H9 (cell line): ENCODE measurements around the gene MOV10L1. TPM values are rescaled to one million over a fixed set of nuclear protein-coding genes. Genes with fewer than 3 reads are reported as not detected.

Source experiments
- DNase-seq: peaks from one replicate; pipeline ENCODE4 v3.0.0-alpha.2; 2017
- H2AFZ ChIP-seq: one replicate; pipeline ENCODE4 v1.6.1; 2013; ENCODE audit warnings: mild to moderate bottlenecking, low read length, control low read depth, moderate library complexity
- H2AK5ac ChIP-seq: 2 replicates; pipeline ENCODE4 v1.6.1; 2013; ENCODE audit warnings: low read length, control low read depth, mixed read lengths; ENCODE audit not compliant: insufficient read length
- H2BK120ac ChIP-seq: one replicate; pipeline ENCODE4 v1.6.1; 2013; ENCODE audit warnings: low read depth, mild to moderate bottlenecking, low read length, control low read depth, inconsistent platforms; ENCODE audit not compliant: poor library complexity, severe bottlenecking
- H2BK12ac ChIP-seq: 2 replicates; pipeline ENCODE4 v1.6.1; 2013; ENCODE audit warnings: low read length, control low read depth, mixed read lengths, low read depth; ENCODE audit not compliant: insufficient read length
- H2BK15ac ChIP-seq: 2 replicates; pipeline ENCODE4 v1.6.1; 2013; ENCODE audit warnings: low read depth, low read length, control low read depth
- H2BK20ac ChIP-seq: one replicate; pipeline ENCODE4 v1.6.1; 2013; ENCODE audit warnings: low read depth, mild to moderate bottlenecking, low read length, control low read depth, inconsistent platforms; ENCODE audit not compliant: poor library complexity, severe bottlenecking
- H2BK5ac ChIP-seq: 2 replicates; pipeline ENCODE4 v1.6.1; 2013; ENCODE audit warnings: low read length, control low read depth, mixed read lengths; ENCODE audit not compliant: insufficient read length
- H3K14ac ChIP-seq: 2 replicates; pipeline ENCODE4 v1.6.1; 2013; ENCODE audit warnings: low read length, control low read depth; ENCODE audit not compliant: insufficient read depth
- H3K18ac ChIP-seq: 2 replicates; pipeline ENCODE4 v1.6.1; 2013; ENCODE audit warnings: low read depth, mild to moderate bottlenecking, mixed read lengths, low read length, control low read depth; ENCODE audit not compliant: insufficient read length
- H3K23ac ChIP-seq: 2 replicates; pipeline ENCODE4 v1.6.1; 2013; ENCODE audit warnings: low read length, control low read depth, mixed read lengths, low read depth; ENCODE audit not compliant: insufficient read length
- H3K23me2 ChIP-seq: 2 replicates; pipeline ENCODE4 v1.6.1; 2013; ENCODE audit warnings: low read depth, mild to moderate bottlenecking, mixed read lengths, low read length, control low read depth; ENCODE audit not compliant: insufficient read length, poor library complexity, severe bottlenecking
- H3K27ac ChIP-seq: 2 replicates; pipeline ENCODE4 v1.5.1; 2013; ENCODE audit warnings: low read length, control low read depth, mixed read lengths, low read depth; ENCODE audit not compliant: insufficient read length
- H3K27me3 ChIP-seq: 2 replicates; pipeline ENCODE4 v1.6.1; 2013; ENCODE audit warnings: low read length, control low read depth, inconsistent platforms; ENCODE audit not compliant: insufficient read depth
- H3K4ac ChIP-seq: 2 replicates; pipeline ENCODE4 v1.6.1; 2013; ENCODE audit warnings: low read depth, mild to moderate bottlenecking, control low read depth, inconsistent platforms, low read length, moderate library complexity
- H3K4me1 ChIP-seq: 2 replicates; pipeline ENCODE4 v1.6.1; 2013; ENCODE audit warnings: low read length, control low read depth, inconsistent platforms; ENCODE audit not compliant: insufficient read depth
- H3K4me2 ChIP-seq: 2 replicates; pipeline ENCODE4 v1.6.1; 2013; ENCODE audit warnings: low read length, control low read depth, mixed read lengths; ENCODE audit not compliant: insufficient read length, insufficient read depth
- H3K56ac ChIP-seq: 2 replicates; pipeline ENCODE4 v1.6.1; 2013; ENCODE audit warnings: low read depth, mild to moderate bottlenecking, mixed read lengths, low read length, control low read depth; ENCODE audit not compliant: insufficient read length
- H3K79me1 ChIP-seq: 2 replicates; pipeline ENCODE4 v1.6.1; 2013; ENCODE audit warnings: low read depth, mild to moderate bottlenecking, moderate library complexity, low read length, control low read depth, inconsistent platforms; ENCODE audit not compliant: insufficient read depth, poor library complexity, severe bottlenecking
- H3K79me2 ChIP-seq: 2 replicates; pipeline ENCODE4 v1.6.1; 2013; ENCODE audit warnings: low read length, control low read depth, inconsistent platforms; ENCODE audit not compliant: insufficient read depth
- H3K9ac ChIP-seq: 2 replicates; pipeline ENCODE4 v1.6.1; 2013; ENCODE audit warnings: low read length, control low read depth, mixed read lengths; ENCODE audit not compliant: insufficient read length; ENCODE audit errors: extremely low read depth
- H3K9me3 ChIP-seq: one replicate; pipeline ENCODE4 v1.6.1; 2013; ENCODE audit warnings: low read depth, low read length, inconsistent platforms; ENCODE audit not compliant: control insufficient read depth
- H3T11ph ChIP-seq: one replicate; pipeline ENCODE4 v1.6.1; 2013; ENCODE audit warnings: mild to moderate bottlenecking, low read length, control low read depth, inconsistent platforms
- H4K20me1 ChIP-seq: one replicate; pipeline ENCODE4 v1.6.1; 2013; ENCODE audit not compliant: control insufficient read depth, insufficient read length, insufficient read depth
- H4K5ac ChIP-seq: 2 replicates; pipeline ENCODE4 v1.6.1; 2013; ENCODE audit warnings: low read depth, mild to moderate bottlenecking, mixed read lengths, low read length, control low read depth; ENCODE audit not compliant: insufficient read length
- H4K8ac ChIP-seq: replicated peaks from 2 replicates; pipeline ENCODE4 v1.6.1; 2013; ENCODE audit warnings: low read length, control low read depth, mixed read lengths, low read depth; ENCODE audit not compliant: insufficient read length
- H4K91ac ChIP-seq: 2 replicates; pipeline ENCODE4 v1.6.1; 2013; ENCODE audit warnings: low read depth, mild to moderate bottlenecking, moderate library complexity, mixed read lengths, low read length, control low read depth; ENCODE audit not compliant: insufficient read length
- H3K27ac Mint-ChIP-seq, 3 experiments: 2 replicates in 2 of 3; 3 replicates in 1 of 3; pipeline ENCODE4 v1.8.0; 2020 to 2021; ENCODE audit warnings: mixed read lengths in 3 of 3, mild to moderate bottlenecking in 1 of 3, moderate library complexity in 1 of 3
- H3K27me3 Mint-ChIP-seq: 2 replicates; pipeline ENCODE4 v1.8.0; 2021; ENCODE audit warnings: low read depth, mild to moderate bottlenecking, moderate library complexity, mixed read lengths
- H3K36me3 Mint-ChIP-seq, 3 experiments: 2 replicates in 2 of 3; 3 replicates in 1 of 3; pipeline ENCODE4 v1.8.0; 2020 to 2021; ENCODE audit warnings: low read depth in 3 of 3, mixed read lengths in 3 of 3; ENCODE audit not compliant: insufficient read depth in 1 of 3
- H3K4me1 Mint-ChIP-seq, 2 experiments: 2 replicates each; pipeline ENCODE4 v1.8.0; 2020; ENCODE audit warnings: mixed read lengths in 2 of 2
- H3K4me3 Mint-ChIP-seq, 2 experiments: 2 replicates in 1 of 2; 3 replicates in 1 of 2; pipeline ENCODE4 v1.8.0; 2020 to 2021; ENCODE audit warnings: mild to moderate bottlenecking in 2 of 2, mixed read lengths in 2 of 2, moderate library complexity in 1 of 2
- H3K9me3 Mint-ChIP-seq, 2 experiments: 2 replicates in 1 of 2; 3 replicates in 1 of 2; pipeline ENCODE4 v1.8.0; 2020; ENCODE audit warnings: mild to moderate bottlenecking in 2 of 2, mixed read lengths in 2 of 2, moderate library complexity in 1 of 2
- CTCF ChIP-seq: fragments of 200-600 bp; sonication (generic); conservative IDR thresholded peaks from 3 replicates; pipeline ENCODE4 v1.8.0; 2021; ENCODE audit warnings: antibody characterized with exemption, mild to moderate bottlenecking
- WGBS: extraction: QIAGEN DNeasy Blood & Tissue Kit; methylation state at CpG from one replicate; pipeline ENCODE4 v1.1.7; 2013; ENCODE audit warnings: missing lambda C conversion rate, low lambda C conversion rate, mixed read lengths; ENCODE audit not compliant: insufficient read length; ENCODE audit errors: extremely low coverage; 5-methylcytosine and 5-hydroxymethylcytosine counted together
- total RNA-seq: library from RNA; stranded (reverse); gene quantifications from 2 replicates; pipeline ENCODE4 v1.2.1, GENCODE V29; 2021

Gene MOV10L1
- total RNA-seq, 1 experiment from 2014 or later: not detected

GRCh38 chr22:50162391-50162956 is 72.7 kb downstream of the MOV10L1 start:
- no peak overlapping the region for H3K9ac ChIP-seq
- H2BK120ac ChIP-seq: no peak overlapping the region
- H3K56ac ChIP-seq: no peak overlapping the region
- no peak overlapping the region for H2BK5ac ChIP-seq
- no peaks in the 10 kb centered on the region for H3K4me1 ChIP-seq
- peaks cover 2% of the 10 kb centered on the region for H4K20me1 ChIP-seq
- Mint-ChIP-seq H3K9me3 (no peaks in the 10 kb centered on the region), H3K4me3 (no peak overlapping the region), H3K4me1 (peaks cover 7 to 9% of the 10 kb centered on the region in 2 experiments), H3K27ac (peak overlapping the region in 1 of 3 experiments; percentile 85; a peak in 2 of 7 replicates), H3K27me3 (peaks cover 39% of the 10 kb centered on the region), H3K36me3 (no peaks in the 10 kb centered on the region)
- H3K79me2 ChIP-seq: no peaks in the 10 kb centered on the region
- H3K9me3 ChIP-seq: no peaks in the 10 kb centered on the region
- no peaks in the 10 kb centered on the region for H3K23me2 ChIP-seq
- no peak overlapping the region for H3K18ac ChIP-seq
- no peak overlapping the region for H3K23ac ChIP-seq
- TF ChIP-seq CTCF: no peak
- no peak overlapping the region for H2BK20ac ChIP-seq
- no peak overlapping the region for H3K4me2 ChIP-seq
- no peak overlapping the region for H3K14ac ChIP-seq
- H2AK5ac ChIP-seq: no peak overlapping the region
- H2BK15ac ChIP-seq: no peak overlapping the region
- DNase-seq: no peak
- H4K5ac ChIP-seq: no peak overlapping the region
- H3K4ac ChIP-seq: no peak overlapping the region
- H3T11ph ChIP-seq: no peak overlapping the region
- no peak overlapping the region for H3K27ac ChIP-seq
- no peak overlapping the region for H4K91ac ChIP-seq
- H3K27me3 ChIP-seq: no peaks in the 10 kb centered on the region
- H4K8ac ChIP-seq: no peak overlapping the region
- no peaks in the 10 kb centered on the region for H3K79me1 ChIP-seq
- no peak overlapping the region for H2AFZ ChIP-seq
- WGBS: no CpG with 5 or more reads among the region's 10 CpGs
- no peak overlapping the region for H2BK12ac ChIP-seq
